ENCODE data around the gene OR1D5.

- TF ChIP-seq POLR2A (IDR thresholded peaks at IDR 0.05) (no peak), CTCF (IDR thresholded peaks at IDR 0.05) (no peak)
Measured at GRCh38 chr17:3040882-3041281, 22.5 kb downstream of the OR1D5 start.

All from right lobe of liver (tissue), 4 donors.